ENCODE measurements around the gene PIK3C3. TPM values are rescaled to one million over a fixed set of nuclear protein-coding genes. Genes with fewer than 3 reads are reported as not detected.

The PIK3C3 gene
- total RNA-seq (2014; rRNA removed; shearing (Covaris generic)): 19.9 and 41.3 TPM in 2 replicates
- polyA plus RNA-seq (2014; cell fraction: nucleus; rRNA removed): 15.8 and 31.8 TPM in 2 replicates

DNA sequence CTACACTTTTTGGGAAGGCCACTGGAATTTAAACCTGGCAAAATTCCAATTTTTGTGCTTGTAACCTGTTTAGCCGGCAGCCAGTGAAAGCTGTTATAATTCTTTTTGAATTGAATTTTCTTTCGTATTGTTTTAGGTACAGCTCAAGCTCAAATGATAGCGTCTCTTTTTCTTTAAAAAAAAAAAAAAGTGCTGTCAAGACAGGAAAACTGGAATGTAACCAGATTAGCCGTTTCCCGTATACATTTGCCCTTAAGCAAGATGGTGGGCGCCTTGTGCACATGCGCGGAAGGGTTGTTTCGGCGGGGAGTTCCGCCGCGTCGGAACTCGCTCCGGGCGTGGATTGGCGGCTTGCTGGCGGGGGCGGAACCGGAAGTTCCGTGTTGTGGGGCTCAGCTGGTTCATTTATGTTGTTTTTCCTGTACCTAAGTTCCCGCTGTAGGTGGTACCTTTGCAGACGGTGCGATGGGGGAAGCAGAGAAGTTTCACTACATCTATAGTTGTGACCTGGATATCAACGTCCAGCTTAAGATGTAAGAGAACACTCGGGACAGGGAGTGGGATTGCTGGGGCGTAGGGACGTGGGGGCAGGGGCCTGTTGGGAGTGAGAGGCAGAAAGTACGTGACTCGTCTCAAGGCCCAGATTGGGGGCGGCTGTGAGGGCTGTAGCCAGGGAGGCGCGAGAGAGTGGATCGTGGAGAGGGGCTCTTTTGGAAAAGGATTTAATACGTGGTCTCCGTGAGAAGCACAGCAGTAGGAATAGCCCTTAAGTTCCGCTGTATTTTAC, at the start of gene PIK3C3:
PIK3C3 (plus strand) TSS at position 408 of the 787 bp plus-strand sequence; CDS start at position 466, 58 bp downstream.
- DNase-seq (ENCODE audit: extremely low read depth, low read depth): peak; percentile 89

DNA sequence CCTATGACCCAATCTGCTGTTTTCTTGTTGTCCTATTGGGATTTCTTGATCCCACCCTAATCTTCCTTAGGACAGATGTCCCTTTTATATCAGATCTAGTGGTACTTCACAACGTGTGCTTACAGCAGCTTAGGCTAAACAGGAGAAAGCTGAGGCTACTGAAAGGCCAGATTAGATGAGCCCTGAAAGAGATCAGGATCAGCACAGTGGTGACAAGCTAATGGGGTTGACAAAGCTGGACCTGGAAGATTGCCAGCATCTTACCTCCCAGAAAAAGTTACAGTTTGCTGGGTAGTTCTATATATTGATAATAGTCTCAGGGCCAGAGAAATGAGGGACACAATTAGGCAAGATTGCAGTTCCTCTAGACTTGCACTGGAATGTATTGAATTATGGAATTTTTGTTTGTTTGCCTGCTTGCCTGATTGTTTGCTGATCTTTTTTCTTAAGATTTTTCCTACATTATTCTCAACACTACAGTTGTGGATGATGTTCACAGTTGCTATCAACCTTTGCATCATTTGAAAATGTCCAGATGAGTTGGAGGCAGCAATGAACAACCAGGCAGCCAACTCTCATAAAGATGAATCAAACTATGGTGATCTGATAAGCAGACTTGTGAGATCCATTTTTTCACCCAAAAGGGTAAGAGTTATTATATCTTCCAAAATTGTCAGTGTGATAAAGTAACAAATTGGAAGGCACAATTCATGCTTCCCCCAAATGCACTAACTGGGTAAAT, 49.1 kb upstream of the PIK3C3 start:
- DNase-seq (ENCODE audit: extremely low read depth, low read depth): no peak

GRCh38 chr18:41906528-41907146, 48.4 kb upstream of the PIK3C3 start:
- DNase-seq (ENCODE audit: extremely low read depth, low read depth): peak; percentile 29

DNA sequence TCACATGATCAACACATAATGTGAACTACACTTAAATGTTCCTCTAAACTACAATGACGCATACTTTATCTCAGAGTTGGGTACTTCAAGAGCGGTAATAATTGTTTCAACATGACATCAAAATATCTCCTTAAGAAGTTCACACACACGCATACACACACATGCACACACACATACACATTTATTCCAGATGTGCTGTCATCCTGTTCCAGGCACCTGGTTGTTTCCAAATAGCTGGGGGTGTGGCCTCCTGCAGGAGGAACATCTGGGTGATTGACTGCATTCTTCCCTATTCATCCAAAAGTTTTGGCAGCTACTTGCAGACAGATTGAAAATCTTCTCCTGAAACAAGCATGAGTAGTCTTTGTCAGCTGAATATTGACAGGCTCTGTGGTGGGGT, 37.9 kb upstream of the PIK3C3 start:
- DNase-seq (ENCODE audit: extremely low read depth, low read depth): no peak

- DNase-seq (ENCODE audit: extremely low read depth, low read depth): no peak
These were observed 33.3 kb upstream of the PIK3C3 start for GRCh38 chr18:41921770-41922169.

DNA sequence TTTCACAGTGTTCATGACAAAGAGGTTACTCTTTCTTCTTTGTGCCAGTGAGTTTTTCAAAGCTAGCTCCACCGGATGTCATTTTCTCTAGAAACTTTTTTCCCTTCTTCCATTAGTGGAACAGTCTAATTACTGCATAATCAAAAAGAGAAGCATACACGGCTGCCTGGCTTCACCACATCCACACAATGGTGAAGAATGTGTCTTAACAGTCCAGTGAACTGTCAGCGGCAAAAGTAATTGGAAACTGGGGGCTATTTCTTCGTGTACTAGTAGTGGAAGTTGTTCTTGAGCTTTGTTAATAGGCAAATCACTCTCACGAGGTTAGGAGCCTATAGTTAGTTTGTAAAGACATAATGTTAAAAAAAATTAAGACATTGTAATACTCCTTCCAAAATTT, 32.9 kb upstream of the PIK3C3 start:
- DNase-seq (ENCODE audit: extremely low read depth, low read depth): no peak

DNA sequence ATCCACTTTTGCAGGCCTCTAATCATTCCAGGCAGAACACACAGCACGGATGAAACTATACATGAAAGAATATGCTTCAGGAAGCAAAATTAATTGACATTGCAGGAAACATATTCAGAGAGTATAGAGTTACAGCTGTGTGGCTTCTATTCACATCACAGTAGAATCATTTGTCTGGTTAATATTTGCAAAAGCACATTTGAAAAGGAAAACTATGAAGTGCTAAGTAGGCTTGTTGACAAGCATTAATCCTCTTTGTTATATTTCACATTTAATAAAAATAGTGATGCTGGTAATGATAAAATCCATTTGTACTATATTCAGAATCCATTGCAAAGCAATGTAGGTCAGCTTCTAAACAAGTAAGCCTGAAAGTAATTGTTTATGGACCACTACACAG, 32.2 kb upstream of the PIK3C3 start:
- DNase-seq (ENCODE audit: extremely low read depth, low read depth): no peak

GRCh38 chr18:41923446-41923845, 31.6 kb upstream of the PIK3C3 start:
- no peak for DNase-seq (ENCODE audit: extremely low read depth, low read depth)

DNA sequence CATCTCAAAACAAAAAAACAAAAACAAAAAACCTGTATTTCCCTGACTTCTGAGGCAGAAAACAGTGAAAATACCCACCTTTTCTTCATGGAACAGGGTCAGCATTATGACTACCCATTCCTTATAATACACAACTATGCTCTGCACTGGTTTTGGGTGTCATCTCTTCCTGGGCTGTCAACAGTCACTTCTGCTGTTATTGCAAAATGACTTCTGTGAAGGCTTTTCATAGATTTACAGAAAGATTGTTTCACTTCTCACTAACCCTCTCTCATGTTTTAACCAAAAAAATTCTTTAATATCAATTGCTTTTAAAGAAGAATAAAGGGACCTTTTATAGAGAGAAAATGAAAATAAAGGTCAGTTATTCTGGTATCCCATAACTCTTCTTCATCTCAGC, 26.5 kb upstream of the PIK3C3 start:
- DNase-seq (ENCODE audit: extremely low read depth, low read depth): no peak

DNA sequence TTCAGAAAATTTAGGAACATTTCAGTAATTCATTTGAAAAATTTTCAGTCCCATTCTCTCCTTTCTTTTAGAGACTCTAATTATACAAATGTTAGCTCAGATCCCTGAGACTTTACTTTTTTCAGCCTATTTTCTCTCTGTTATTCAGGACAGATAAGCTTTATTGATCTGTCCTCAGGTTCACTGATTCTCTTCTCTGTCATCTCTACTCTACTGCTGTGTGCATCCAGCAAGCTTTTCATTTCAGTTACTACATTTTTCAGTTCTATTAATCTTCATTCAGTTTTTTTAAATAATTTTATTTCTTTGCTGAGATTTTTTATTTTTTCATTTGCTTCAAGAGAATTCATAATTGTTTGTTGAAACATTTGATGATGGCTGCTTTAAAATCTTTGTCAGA, 22.1 kb upstream of the PIK3C3 start:
- no peak for DNase-seq (ENCODE audit: extremely low read depth, low read depth)

GRCh38 chr18:41933778-41934177, 21.3 kb upstream of the PIK3C3 start:
- no peak for DNase-seq (ENCODE audit: extremely low read depth, low read depth)

DNA sequence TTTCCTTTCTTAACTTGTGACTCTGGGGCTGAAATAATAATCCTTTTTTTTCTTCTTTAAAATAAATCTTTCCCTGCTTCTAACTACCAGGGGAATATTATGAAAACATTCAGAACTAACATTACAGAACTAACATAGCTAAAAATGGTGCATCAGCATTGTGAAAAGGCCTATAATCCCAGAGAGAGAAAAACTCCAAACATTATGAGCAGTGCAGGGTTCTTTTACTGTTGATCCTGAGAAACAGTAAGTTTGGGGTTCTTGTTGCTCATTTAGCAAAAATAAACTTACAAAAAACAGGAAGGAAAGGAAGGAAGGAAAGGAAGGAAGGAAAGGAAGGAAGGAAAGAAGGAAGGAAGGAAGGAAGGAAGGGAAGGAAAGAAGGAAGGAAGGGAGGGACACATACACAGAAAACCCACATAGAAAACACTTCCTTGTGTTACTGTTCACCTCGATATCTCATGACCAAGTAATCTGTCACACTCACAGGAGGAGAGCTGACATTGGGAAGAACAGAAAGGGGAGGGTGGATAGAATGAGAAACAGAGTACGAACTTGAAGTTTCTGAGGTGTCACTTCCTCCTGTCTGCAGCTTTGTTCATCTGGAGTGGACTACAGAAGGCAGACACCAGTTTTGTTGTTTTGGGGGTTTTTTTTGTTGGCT, 18.4 kb upstream of the PIK3C3 start:
- DNase-seq (ENCODE audit: extremely low read depth, low read depth): no peak

DNA sequence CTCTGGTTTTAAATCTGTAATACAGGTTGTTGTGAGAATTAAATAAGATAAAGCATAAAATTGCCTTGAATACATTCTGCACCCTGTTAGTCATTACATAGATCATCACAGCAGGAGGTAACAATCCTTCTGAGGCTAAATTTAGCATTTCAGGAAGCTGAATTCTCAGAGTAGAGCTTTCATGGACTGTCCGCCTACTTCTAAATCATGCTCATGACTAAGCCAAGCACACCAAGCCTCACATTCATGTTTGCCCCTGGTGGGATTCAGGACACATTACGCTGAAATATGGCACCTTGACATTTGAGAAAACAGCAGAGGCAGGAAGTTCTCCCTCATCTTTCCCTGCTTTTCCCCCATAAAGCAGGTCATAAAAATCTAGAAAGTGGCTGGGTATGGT, 16.6 kb upstream of the PIK3C3 start:
- no peak for DNase-seq (ENCODE audit: extremely low read depth, low read depth)

DNA sequence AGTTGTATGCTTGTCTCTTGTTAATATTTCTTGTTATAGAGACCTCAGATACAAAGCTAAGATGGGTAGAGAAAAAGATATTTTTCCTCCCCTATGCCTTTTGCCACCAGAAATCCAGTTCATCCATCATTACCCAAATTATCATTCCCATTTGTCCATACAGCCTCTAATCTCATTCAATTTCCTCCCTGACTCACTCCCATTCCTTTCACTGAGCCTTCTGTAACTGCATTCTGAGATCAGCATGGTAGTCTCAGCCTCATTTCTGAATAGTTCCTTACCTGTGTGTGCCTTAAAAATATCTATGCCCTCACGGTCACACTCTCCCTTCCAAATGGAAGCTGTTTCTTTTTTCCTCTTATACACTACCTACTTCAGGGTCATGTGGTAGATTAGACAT, 15.7 kb upstream of the PIK3C3 start:
- no peak for DNase-seq (ENCODE audit: extremely low read depth, low read depth)

GRCh38 chr18:41940506-41941215, 14.4 kb upstream of the PIK3C3 start:
- DNase-seq (ENCODE audit: extremely low read depth, low read depth): no peak

DNA sequence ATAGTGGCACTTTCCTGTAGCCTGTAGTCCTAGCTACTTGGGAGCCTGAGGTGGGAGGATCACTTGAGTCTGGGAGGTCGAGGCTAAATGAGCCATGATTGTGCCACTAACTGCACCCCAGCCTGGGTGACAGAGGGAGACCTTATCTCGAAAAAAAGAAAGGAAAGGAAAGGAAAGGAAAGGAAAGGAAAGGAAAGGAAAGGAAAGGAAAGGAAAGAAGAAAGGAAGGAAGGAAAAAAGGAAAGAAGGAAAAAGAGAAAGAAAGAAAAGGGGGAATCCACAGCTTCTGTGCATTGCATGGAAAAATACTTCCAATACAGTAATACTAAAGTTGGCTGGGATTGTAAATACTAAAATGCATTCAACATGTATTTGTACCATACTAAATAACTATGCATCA, 12.8 kb upstream of the PIK3C3 start:
- DNase-seq (ENCODE audit: extremely low read depth, low read depth): no peak

DNA sequence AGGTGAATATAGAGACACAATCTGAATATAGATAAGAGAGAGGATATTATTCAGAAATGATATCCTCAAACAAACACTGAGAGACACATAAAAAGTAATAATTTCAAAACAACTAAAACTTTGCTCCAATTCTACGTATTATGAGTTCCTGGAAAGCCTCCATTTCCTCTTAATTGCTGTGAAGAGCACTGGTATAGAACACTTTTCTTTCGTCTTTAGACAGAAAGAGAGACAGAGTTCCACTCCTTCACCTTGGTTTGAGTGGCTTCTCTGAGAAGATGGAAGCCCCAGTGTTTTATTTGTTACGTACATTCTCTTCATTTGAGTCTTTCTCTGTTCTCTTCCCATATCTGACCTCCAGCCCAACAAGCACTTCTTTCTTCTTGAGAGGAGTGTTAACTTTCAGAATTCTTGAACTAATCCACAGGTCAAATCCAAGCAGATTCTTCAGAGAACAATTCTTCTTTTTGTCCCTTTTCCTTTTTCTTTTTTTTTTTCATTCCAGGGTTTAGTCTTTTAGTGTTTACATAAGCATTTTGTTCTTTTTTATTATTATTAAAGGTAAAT, 6.4 kb upstream of the PIK3C3 start:
- no peak for DNase-seq (ENCODE audit: extremely low read depth, low read depth)

- DNase-seq (ENCODE audit: extremely low read depth, low read depth): no peak
These were observed 5.7 kb upstream of the PIK3C3 start for GRCh38 chr18:41949206-41949920.

GRCh38 chr18:41955688-41956087, 654 bp downstream of the PIK3C3 start:
- no peak for DNase-seq (ENCODE audit: extremely low read depth, low read depth)
